Pancreas (tissue), 10 donors: ENCODE measurements around the gene ZRSR2. TPM values are rescaled to one million over a fixed set of nuclear protein-coding genes. Genes with fewer than 3 reads are reported as not detected.
"Not testable (repeated sequence)": the region's sequence is repeated elsewhere in the genome, so short reads cannot be mapped to it uniquely, and the experiment has no call there.

ENCODE experiments used
- ATAC-seq, 4 donors: fragments of 200-7000 bp; cut with Tn5 transposase; one replicate each; pipeline versions ENCODE4 v1.8.0 to v1.9.1; 2020; ENCODE audit warnings: mild to moderate bottlenecking in 4 of 4, moderate library complexity in 4 of 4
- DNase-seq, 6 donors: peaks; one replicate each; pipeline ENCODE4 v3.0.0-alpha.2; 2020
- FAIRE-seq: peaks from 2 replicates; lab custom pipeline; 2012; peaks lifted over from hg19 to GRCh38; lab: Jason Lieb, UNC
- H3K27ac ChIP-seq, 4 donors: fragments of 200-600 bp; sonication (generic); 1 replicate in 3 of 4; 2 replicates in 1 of 4; pipeline versions ENCODE4 v1.5.0 to v1.8.0; 2020
- H3K27me3 ChIP-seq, 4 donors: fragments of 200-600 bp; one replicate each; pipeline ENCODE4 v1.8.0; 2021
- H3K36me3 ChIP-seq, 3 donors: fragments of 200-600 bp; sonication (generic) in 1 of 3; one replicate each; pipeline versions ENCODE4 v1.5.0 to v1.8.0; 2020 to 2021
- H3K4me1 ChIP-seq, 3 donors: fragments of 200-600 bp; one replicate each; pipeline ENCODE4 v1.8.0; 2021
- H3K4me3 ChIP-seq, 4 donors: fragments of 200-600 bp; sonication (generic) in 2 of 4; one replicate each; pipeline versions ENCODE4 v1.5.0 to v1.8.0; 2020 to 2021
- H3K9me3 ChIP-seq, 4 donors: fragments of 200-600 bp; one replicate each; pipeline ENCODE4 v1.8.0; 2021
- WGBS, 2 donors: extraction: QIAGEN DNeasy Blood & Tissue Kit; methylation state at CpG; one replicate each; pipeline ENCODE4 v1.1.7; 2013; 5-methylcytosine and 5-hydroxymethylcytosine counted together
- intact Hi-C, 3 donors: fragments of 100-400 bp; cut with DNase I; formaldehyde crosslinking; loops; one replicate each; pipeline versions ENCODE4 v1.11.1 to v1.14.2; 2022
- polyA plus RNA-seq, 2 donors: library from polyadenylated mRNA; stranded (reverse); fragments of 200-250 nt; gene quantifications; one replicate each; pipeline ENCODE4 v1.2.3, GENCODE V29; 2013
- total RNA-seq, 6 donors: library from RNA; stranded (reverse); fragmentation: NEBNext Ultra II Directional in 4 of 6; extraction: Animal tissue kit (Norgen Biotek cat#: 25700) in 4 of 6; gene quantifications; one replicate each; pipeline versions ENCODE4 v1.2.1 to v1.2.4, GENCODE V29; 2021 to 2023
- TF ChIP-seq, protein P1 (sequence below), 4 donors: fragments of 200-600 bp; sonication (generic) in 3 of 4; IDR thresholded peaks; one replicate each; pipeline versions ENCODE4 v1.5.0 to v1.8.0; 2021; ENCODE audit warnings: antibody characterized with exemption in 4 of 4
- donor health status: healthy with polysubstance abuse.
- donor health status: DM: no; HTN: no; CAD: no; lungs with moderate emphysema.
- donor health status: DM: no; HTN: no; CAD: no.
- donor health status: control.
- donor health status: control.
- donor health status: Bipolar disorder and iron deficiency.
- donor health status: DM: yes; HTN: yes; CAD: no.
- donor health status: DM: no; HTN: no; CAD: no.
- donor health status: DM: no; HTN: no; CAD: no.
- donor health status: DM: yes; HTN: yes; CAD: no.

ZRSR2 gene
- total and polyA plus RNA-seq, 8 donors = 3.0 to 33.1 (median 5.1) TPM

DNA sequence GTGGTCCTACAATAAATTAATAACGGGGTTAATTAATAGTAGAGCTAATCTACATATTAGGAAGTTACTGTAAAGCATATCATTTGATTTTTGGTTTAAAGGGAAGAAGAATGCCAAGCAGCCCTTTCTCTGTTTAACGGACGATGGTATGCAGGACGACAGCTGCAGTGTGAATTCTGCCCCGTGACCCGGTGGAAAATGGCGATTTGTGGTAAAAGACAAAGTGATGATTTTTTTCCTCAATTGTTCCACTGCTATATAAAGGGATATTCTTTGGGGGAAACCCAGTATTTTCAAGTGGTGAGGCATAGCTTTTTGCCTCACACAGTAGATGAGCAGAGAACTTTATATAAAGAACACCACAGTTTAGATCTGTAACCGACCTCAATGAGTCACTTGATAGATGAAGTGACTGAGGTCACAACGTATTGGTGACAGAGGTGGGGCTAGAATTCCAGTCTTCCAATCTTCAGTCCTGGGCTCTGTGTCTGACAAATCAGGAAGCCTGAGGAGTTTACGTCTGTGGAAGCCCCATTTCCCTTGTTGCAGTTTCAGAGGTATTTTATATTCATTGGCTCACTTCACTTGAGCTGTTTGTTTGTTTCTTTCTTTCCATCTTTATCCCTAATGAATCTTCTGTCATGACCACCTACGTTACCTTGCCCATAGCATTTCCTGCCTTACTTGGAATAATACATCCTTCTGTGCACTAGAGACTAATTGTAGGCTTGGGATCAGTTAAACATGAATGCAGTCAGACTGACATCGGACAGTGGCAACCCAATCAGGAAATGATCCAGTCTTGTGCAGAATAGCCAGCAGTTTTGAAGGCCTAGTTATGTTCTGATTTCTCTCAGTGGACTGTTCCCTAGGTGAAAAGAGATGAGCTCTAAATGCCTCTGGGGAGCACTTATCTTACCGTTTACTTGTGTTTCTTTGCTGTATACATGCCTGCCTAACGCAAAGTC lies 30.1 kb downstream of the ZRSR2 start:
- ATAC-seq (no peak), FAIRE-seq (no peak)
- intact Hi-C loops = no loop called here

DNA sequence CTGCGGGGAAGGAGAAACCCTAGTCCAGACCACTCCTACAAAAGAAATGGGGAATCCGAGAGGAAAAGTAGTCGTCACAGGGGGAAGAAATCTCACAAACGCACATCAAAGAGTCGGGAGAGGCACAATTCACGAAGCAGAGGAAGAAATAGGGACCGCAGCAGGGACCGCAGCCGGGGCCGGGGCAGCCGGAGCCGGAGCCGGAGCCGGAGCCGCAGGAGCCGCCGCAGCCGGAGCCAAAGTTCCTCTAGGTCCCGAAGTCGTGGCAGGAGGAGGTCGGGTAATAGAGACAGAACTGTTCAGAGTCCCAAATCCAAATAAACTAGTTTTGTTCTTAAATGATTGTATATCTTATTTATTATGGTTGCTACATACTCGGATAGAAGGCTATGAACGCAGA lies 32.6 kb downstream of the ZRSR2 start:
- DNase-seq = no peak
- Histone ChIP-seq H3K27ac (no peak overlapping the region), H3K4me3 (no peak overlapping the region), H3K27me3 (no peaks in the 10 kb centered on the region), H3K36me3 (peaks cover 0 to 14% (median 0%) of the 10 kb centered on the region in 3 donors), H3K4me1 (no peaks in the 10 kb centered on the region), H3K9me3 (no peaks in the 10 kb centered on the region)
- 97 to 98% methylated on average over 23 of the region's 23 CpGs for WGBS, 2 donors
- ATAC-seq = no peak
- TF ChIP-seq, protein P1, sequence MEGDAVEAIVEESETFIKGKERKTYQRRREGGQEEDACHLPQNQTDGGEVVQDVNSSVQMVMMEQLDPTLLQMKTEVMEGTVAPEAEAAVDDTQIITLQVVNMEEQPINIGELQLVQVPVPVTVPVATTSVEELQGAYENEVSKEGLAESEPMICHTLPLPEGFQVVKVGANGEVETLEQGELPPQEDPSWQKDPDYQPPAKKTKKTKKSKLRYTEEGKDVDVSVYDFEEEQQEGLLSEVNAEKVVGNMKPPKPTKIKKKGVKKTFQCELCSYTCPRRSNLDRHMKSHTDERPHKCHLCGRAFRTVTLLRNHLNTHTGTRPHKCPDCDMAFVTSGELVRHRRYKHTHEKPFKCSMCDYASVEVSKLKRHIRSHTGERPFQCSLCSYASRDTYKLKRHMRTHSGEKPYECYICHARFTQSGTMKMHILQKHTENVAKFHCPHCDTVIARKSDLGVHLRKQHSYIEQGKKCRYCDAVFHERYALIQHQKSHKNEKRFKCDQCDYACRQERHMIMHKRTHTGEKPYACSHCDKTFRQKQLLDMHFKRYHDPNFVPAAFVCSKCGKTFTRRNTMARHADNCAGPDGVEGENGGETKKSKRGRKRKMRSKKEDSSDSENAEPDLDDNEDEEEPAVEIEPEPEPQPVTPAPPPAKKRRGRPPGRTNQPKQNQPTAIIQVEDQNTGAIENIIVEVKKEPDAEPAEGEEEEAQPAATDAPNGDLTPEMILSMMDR (IDR thresholded peaks at IDR 0.05) = no peak
- no peak for FAIRE-seq
- intact Hi-C loops = no loop called here

More for the DNA sequence above, 30.1 kb downstream of the ZRSR2 start:
- H3K27ac ChIP-seq = no peak overlapping the region
- H3K27me3 ChIP-seq = no peaks in the 10 kb centered on the region
- WGBS, 2 donors = 88 to 89% methylated on average over 14 of the region's 14 CpGs
- DNase-seq = no peak
- H3K4me1 ChIP-seq = no peaks in the 10 kb centered on the region
- no peaks in the 10 kb centered on the region for H3K9me3 ChIP-seq
- H3K4me3 ChIP-seq = no peak overlapping the region
- TF ChIP-seq, protein P1 (IDR thresholded peaks at IDR 0.05) = no peak
- peaks cover 0 to 25% (median 0%) of the 10 kb centered on the region in 3 donors for H3K36me3 ChIP-seq

DNA sequence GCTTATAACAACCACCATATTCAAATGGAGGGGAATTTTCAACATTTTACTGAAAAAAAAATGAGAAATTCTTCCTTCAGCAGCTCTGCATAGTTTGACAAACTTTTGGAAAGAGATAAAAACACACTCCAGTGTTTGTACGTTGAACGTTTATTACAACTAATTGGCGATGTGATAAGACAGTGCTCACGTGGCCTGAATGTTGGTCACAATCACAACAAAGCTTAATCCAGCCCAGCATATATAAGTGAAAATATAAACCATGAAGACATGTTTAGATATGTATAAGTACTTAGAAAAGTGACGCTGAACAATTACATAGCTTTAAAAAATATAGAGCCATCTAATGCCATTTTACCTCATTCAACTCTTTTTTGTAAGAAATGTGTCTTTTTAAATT lies 35.7 kb downstream of the ZRSR2 start:
- TF ChIP-seq, protein P1 (IDR thresholded peaks at IDR 0.05) = no peak

DNA sequence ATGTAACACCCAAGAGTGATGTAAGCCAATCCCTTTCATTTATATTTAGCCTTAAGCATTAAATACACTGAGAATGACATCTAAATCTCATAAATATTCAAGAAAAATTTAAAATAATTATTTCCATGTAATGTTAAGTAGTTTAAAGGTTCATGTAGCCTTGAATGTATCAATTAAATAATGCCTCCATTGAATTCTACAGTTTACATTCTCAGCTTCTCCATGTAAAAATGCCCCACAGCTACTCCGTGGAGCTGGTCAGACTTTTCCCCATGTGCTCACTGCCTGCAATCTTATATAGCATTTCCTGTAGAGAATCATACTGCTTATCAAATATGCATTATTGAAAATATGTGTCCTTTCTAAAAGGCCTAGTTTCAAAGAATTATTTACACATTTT lies 38.9 kb downstream of the ZRSR2 start:
- TF ChIP-seq, protein P1 (IDR thresholded peaks at IDR 0.05) = no peak
- DNase-seq (no peak), ATAC-seq (no peak), FAIRE-seq (no peak)
- intact Hi-C loops = no loop called here
- Histone ChIP-seq H3K27ac (no peak overlapping the region), H3K9me3 (no peaks in the 10 kb centered on the region), H3K36me3 (no peaks in the 10 kb centered on the region), H3K4me3 (no peak overlapping the region), H3K27me3 (no peaks in the 10 kb centered on the region), H3K4me1 (no peaks in the 10 kb centered on the region)
- 90 to 98% methylated on average over 1 of the region's 1 CpG for WGBS, 2 donors

More for the DNA sequence above, 35.7 kb downstream of the ZRSR2 start:
- intact Hi-C loops = no loop called here
- Histone ChIP-seq H3K36me3 (no peaks in the 10 kb centered on the region), H3K4me3 (no peak overlapping the region), H3K9me3 (no peaks in the 10 kb centered on the region), H3K27me3 (no peaks in the 10 kb centered on the region), H3K4me1 (no peaks in the 10 kb centered on the region), H3K27ac (no peak overlapping the region)
- DNase-seq (no peak), FAIRE-seq (no peak), ATAC-seq (no peak)
- 59 to 76% methylated on average over 5 of the region's 5 CpGs for WGBS, 2 donors

DNA sequence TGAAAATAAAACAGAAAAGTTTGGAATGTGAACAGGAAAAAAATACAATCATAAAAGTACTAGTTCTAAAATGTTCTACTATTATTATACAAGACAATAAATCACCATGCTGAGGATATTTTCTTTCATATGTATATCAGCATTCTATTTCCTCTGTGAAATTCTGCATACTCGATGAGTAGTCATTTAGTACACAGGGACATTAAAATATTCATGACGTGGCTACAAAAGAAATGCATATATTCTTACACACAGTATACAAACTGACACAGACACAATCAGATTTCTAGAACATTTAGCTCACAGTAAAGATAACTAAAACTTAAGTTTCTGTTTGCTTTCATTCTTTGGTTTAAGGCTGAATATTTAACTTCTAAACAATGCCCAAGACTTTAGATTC lies 41.1 kb downstream of the ZRSR2 start:
- H3K4me3 ChIP-seq, H3K36me3 ChIP-seq, intact Hi-C loops, DNase-seq, FAIRE-seq, ATAC-seq, H3K27ac ChIP-seq, H3K27me3 ChIP-seq, H3K4me1 ChIP-seq, H3K9me3 ChIP-seq: not testable (repeated sequence)
- WGBS, 2 donors = 80% methylated on average over 1 of the region's 2 CpGs
